ENCODE measurements around the gene PBX1. TPM values are rescaled to one million over a fixed set of nuclear protein-coding genes. Genes with fewer than 3 reads are reported as not detected.

The PBX1 gene
- total RNA-seq, 2 donors from 2014 or later, result 50.5 to 53.1 TPM

DNA sequence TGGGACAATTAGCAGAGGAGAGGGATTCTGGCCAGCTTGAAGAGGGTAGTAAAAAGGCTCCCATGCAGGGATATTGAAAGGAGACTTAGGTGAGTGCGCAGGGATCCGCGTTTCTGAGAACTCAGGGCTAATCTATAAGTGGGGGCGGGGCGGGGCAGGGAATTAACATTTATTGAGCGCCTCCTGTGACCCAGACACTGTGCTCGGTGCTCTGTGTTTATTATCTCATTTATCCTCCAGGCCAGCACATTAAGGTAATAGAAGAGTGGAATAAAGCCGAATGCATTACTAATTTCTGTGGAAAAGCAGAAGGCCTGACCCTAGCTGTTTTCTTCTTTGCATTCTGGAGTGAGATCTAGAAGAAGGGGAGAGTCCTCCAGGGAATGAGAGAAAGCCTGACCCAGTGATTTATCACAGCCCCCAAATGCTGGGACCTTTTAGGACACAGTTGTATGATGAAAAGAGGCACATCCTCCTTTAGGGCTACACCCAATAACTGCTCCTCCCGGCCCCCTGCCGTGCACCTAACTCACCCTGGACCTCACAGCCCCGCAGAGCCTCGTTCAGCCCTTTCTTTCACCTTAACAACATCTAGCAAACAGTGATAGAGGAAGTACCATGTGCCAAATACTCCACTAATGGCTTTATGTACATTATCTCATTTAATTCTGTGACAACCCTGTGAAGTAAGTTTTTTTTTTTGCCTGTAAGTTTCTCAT, 317.6 kb downstream of the PBX1 start:
- ATAC-seq (ENCODE audit: insufficient number of reproducible peaks, low FRiP score, low read depth), result no peak
- H3K27ac ChIP-seq, result no peak overlapping the region

DNA sequence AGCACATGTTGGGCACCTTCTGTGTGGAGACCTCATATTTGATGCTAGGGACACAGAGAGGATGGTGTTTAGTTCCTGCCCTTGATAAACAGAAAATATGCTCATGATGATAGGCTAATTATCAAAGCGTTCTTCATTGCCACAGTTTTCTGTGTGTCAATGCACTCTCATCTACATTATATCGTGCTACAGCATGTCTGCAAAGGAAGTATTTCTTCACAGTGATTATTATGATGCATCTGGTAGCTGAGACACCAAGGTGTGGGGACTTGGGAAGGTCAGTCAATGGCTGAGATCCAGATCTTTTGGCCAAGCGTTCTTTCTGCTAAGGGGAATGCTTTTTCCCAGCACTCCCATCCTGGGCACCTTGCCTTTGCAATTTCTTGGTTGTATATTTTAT, 321.2 kb downstream of the PBX1 start:
- H3K4me3 ChIP-seq, result no peak overlapping the region
- no peak overlapping the region for H3K27ac ChIP-seq
- H3K4me1 ChIP-seq (ENCODE audit: control insufficient read depth in 1 of 2, low read depth in 2 of 2), result no peaks in the 10 kb centered on the region
- no peaks in the 10 kb centered on the region for H3K36me3 ChIP-seq
- no peak for TF ChIP-seq CTCF (IDR thresholded peaks at IDR 0.05)
- no peaks in the 10 kb centered on the region for H3K9me3 ChIP-seq
- H3K27me3 ChIP-seq (replicated peaks; ENCODE audit: insufficient read depth), result no peaks in the 10 kb centered on the region
- ATAC-seq (ENCODE audit: insufficient number of reproducible peaks, low FRiP score, low read depth) (no peak), DNase-seq (ENCODE audit: low spot score) (no peak)

More for the DNA sequence above, 317.6 kb downstream of the PBX1 start:
- H3K36me3 ChIP-seq, result no peaks in the 10 kb centered on the region
- H3K4me1 ChIP-seq (ENCODE audit: control insufficient read depth in 1 of 2, low read depth in 2 of 2), result no peaks in the 10 kb centered on the region
- no peak overlapping the region for H3K4me3 ChIP-seq
- DNase-seq (ENCODE audit: low spot score), result no peak
- no peaks in the 10 kb centered on the region for H3K9me3 ChIP-seq
- no peaks in the 10 kb centered on the region for H3K27me3 ChIP-seq (replicated peaks; ENCODE audit: insufficient read depth)
- TF ChIP-seq CTCF (IDR thresholded peaks at IDR 0.05), result no peak

DNA sequence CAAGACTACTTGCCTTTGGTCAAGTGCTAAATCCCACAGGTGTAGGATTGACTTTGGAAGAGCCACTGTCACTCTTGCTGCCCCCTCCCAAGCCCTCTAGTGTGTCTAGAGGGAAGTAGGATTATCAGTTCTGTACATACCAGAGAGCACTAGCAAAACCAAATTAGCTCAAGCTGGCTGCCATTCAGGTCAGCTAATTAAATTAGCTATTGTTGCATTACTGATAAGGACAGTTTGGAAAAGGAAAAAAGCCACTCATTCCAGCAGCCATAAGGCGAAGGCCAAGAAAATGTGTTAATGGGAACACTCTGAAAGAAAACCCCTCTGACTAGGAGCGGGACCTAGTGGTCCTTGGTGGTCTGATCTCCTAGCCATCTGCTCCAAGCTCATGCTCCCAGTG, 321.7 kb downstream of the PBX1 start:
- no peak for DNase-seq (ENCODE audit: low spot score)
- no peak for TF ChIP-seq CTCF (IDR thresholded peaks at IDR 0.05)
- no peaks in the 10 kb centered on the region for H3K36me3 ChIP-seq
- no peak overlapping the region for H3K27ac ChIP-seq
- no peak for ATAC-seq (ENCODE audit: insufficient number of reproducible peaks, low FRiP score, low read depth)
- H3K4me1 ChIP-seq (ENCODE audit: control insufficient read depth in 1 of 2, low read depth in 2 of 2), result no peaks in the 10 kb centered on the region
- no peaks in the 10 kb centered on the region for H3K27me3 ChIP-seq (replicated peaks; ENCODE audit: insufficient read depth)
- H3K4me3 ChIP-seq, result no peak overlapping the region
- H3K9me3 ChIP-seq, result no peaks in the 10 kb centered on the region

GRCh38 chr1:164885311-164885710, 326.3 kb downstream of the PBX1 start:
- no peaks in the 10 kb centered on the region for H3K36me3 ChIP-seq
- ATAC-seq (ENCODE audit: insufficient number of reproducible peaks, low FRiP score, low read depth), result no peak
- no peak for DNase-seq (ENCODE audit: low spot score)
- H3K4me3 ChIP-seq, result no peak overlapping the region
- H3K27ac ChIP-seq, result no peak overlapping the region
- no peaks in the 10 kb centered on the region for H3K27me3 ChIP-seq (replicated peaks; ENCODE audit: insufficient read depth)
- no peaks in the 10 kb centered on the region for H3K9me3 ChIP-seq
- no peak for TF ChIP-seq CTCF (IDR thresholded peaks at IDR 0.05)
- H3K4me1 ChIP-seq (ENCODE audit: control insufficient read depth in 1 of 2, low read depth in 2 of 2), result no peaks in the 10 kb centered on the region

GRCh38 chr1:164886101-164886500, 327.1 kb downstream of the PBX1 start:
- Histone ChIP-seq H3K9me3 (no peaks in the 10 kb centered on the region), H3K4me3 (no peak overlapping the region), H3K36me3 (no peaks in the 10 kb centered on the region), H3K27me3 (replicated peaks; ENCODE audit: insufficient read depth) (no peaks in the 10 kb centered on the region), H3K27ac (no peak overlapping the region), H3K4me1 (ENCODE audit: control insufficient read depth in 1 of 2, low read depth in 2 of 2) (no peaks in the 10 kb centered on the region)
- ATAC-seq (ENCODE audit: insufficient number of reproducible peaks, low FRiP score, low read depth), result no peak
- no peak for TF ChIP-seq CTCF (IDR thresholded peaks at IDR 0.05)
- no peak for DNase-seq (ENCODE audit: low spot score)
